Neutrophil (primary cell): ENCODE results near the gene GAK.

Source experiments
- H3K27ac ChIP-seq: fragments of 200-600 bp; sonication (generic); 2 replicates; pipeline ENCODE4 v1.5.1; 2016; ENCODE audit warnings: mild to moderate bottlenecking, moderate library complexity
- H3K27me3 ChIP-seq: fragments of 200-600 bp; sonication (generic); 2 replicates; pipeline ENCODE4 v1.6.0; 2016; ENCODE audit warnings: mild to moderate bottlenecking
- H3K36me3 ChIP-seq: fragments of 200-600 bp; sonication (generic); 2 replicates; pipeline ENCODE4 v1.5.1; 2017
- H3K4me1 ChIP-seq, 2 experiments: fragments of 200-600 bp in 1 of 2; sonication (generic) in 1 of 2; 1 replicate in 1 of 2; 2 replicates in 1 of 2; pipeline versions ENCODE4 v1.5.1 to v1.6.1; 2013 to 2016; ENCODE audit warnings: low read depth in 1 of 2, low read length in 1 of 2, mild to moderate bottlenecking in 1 of 2, moderate library complexity in 1 of 2; ENCODE audit not compliant: control insufficient read depth in 1 of 2, insufficient read depth in 1 of 2
- H3K4me3 ChIP-seq, 2 experiments: fragments of 200-600 bp in 1 of 2; sonication (generic) in 1 of 2; 1 replicate in 1 of 2; 2 replicates in 1 of 2; pipeline ENCODE4 v1.5.1; 2013 to 2016; ENCODE audit warnings: low read depth in 1 of 2, low read length in 1 of 2, mild to moderate bottlenecking in 1 of 2, moderate library complexity in 1 of 2
- H3K9me3 ChIP-seq: fragments of 200-600 bp; sonication (generic); 2 replicates; pipeline ENCODE4 v1.5.1; 2016
- TF ChIP-seq, protein P1 (sequence below): fragments of 200-600 bp; sonication (generic); IDR thresholded peaks from 2 replicates; pipeline ENCODE4 v1.5.1; 2016; ENCODE audit warnings: antibody characterized with exemption

GAK gene

DNA sequence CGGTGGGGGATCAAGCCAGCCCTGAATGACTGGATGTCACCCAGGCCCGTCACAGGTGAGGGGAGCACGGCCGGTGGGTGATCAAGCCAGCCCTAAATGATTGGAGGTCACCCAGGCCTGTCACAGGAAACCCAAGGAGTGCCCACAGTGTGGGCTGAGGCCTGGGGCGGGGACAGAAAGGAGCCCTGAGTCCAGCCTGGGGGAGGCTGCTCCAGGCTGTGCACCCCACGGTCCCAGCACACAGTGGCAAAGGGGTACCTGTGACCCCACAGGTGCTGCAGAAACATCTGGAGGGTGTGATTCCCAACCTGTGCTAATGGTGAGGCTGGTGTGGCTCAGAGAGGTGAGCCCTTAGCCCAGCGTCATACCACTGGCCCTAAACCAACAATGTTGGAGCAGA lies 100.0 kb downstream of the GAK start:
- H3K9me3 ChIP-seq: no peaks in the 10 kb centered on the region
- H3K27ac ChIP-seq: no peak overlapping the region
- H3K4me3 ChIP-seq: no peak overlapping the region
- TF ChIP-seq, protein P1, sequence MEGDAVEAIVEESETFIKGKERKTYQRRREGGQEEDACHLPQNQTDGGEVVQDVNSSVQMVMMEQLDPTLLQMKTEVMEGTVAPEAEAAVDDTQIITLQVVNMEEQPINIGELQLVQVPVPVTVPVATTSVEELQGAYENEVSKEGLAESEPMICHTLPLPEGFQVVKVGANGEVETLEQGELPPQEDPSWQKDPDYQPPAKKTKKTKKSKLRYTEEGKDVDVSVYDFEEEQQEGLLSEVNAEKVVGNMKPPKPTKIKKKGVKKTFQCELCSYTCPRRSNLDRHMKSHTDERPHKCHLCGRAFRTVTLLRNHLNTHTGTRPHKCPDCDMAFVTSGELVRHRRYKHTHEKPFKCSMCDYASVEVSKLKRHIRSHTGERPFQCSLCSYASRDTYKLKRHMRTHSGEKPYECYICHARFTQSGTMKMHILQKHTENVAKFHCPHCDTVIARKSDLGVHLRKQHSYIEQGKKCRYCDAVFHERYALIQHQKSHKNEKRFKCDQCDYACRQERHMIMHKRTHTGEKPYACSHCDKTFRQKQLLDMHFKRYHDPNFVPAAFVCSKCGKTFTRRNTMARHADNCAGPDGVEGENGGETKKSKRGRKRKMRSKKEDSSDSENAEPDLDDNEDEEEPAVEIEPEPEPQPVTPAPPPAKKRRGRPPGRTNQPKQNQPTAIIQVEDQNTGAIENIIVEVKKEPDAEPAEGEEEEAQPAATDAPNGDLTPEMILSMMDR: no peak
- H3K36me3 ChIP-seq: no peaks in the 10 kb centered on the region
- no peaks in the 10 kb centered on the region for H3K4me1 ChIP-seq
- peaks cover 44% of the 10 kb centered on the region for H3K27me3 ChIP-seq

DNA sequence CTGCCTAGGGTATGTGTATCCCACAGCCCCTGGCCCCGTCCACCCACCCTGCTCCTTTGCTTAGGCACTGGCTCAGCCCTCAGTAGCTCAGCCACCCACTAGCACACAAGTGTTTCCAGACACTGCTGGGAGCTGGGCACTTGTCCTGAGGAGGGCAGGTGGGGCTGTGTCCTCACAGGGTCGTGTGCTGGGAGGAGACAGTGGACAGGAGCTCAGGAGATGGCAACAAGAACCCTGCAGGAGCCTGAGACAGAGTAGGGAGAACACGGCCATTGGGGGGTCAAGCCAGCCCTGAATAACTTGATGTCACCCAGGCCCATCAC lies 100.7 kb downstream of the GAK start:
- Histone ChIP-seq H3K36me3 (no peaks in the 10 kb centered on the region), H3K27me3 (peaks cover 51% of the 10 kb centered on the region), H3K9me3 (no peaks in the 10 kb centered on the region), H3K4me1 (no peaks in the 10 kb centered on the region), H3K27ac (no peak overlapping the region), H3K4me3 (no peak overlapping the region)
- TF ChIP-seq, protein P1: no peak

DNA sequence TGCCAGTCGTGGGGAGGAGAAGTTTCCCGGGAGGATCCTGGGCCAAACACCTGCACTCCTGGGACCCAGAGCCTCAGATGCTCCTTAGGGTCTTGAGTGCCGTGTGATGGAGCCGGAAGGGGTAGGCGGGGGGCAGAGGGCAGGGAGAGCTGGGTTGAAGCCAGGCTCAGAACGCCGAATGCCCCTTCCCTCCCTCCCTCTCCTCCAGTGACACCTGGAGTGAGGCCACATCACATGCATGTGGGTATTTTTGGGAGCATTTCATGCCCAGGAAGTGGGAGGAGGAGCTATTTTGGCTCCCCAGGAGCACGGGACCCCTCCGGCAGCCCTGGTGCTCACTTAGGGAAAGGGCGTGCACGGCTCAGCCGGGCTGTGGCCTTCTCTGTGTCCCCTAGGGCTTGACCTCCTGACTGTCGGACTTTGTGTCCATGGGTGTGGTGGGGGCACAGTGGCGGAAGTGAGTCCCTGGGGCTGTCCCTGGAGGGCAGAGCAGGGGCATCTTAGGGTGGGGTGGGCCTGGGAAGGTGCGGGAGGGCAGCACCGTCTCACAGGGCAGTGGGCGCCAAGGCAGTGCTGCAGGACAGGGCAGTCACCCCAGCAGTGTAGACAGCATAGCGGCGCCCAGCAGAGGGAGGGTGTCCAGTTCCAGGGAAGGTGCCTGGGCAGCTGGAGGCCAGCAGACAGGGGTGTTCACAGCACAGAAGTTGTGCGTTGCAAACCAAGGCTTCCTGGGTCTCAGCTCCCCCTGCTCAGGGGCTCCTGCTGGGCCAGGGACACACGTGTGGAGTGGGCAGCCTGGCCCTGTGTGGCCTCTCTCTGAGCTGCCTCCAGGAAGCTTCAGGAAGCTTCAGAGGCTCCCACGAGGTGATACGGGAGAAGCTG lies 101.3 kb downstream of the GAK start:
- TF ChIP-seq, protein P1: no peak
- no peaks in the 10 kb centered on the region for H3K36me3 ChIP-seq
- no peak overlapping the region for H3K4me3 ChIP-seq
- no peaks in the 10 kb centered on the region for H3K9me3 ChIP-seq
- no peaks in the 10 kb centered on the region for H3K4me1 ChIP-seq
- peaks cover 54% of the 10 kb centered on the region for H3K27me3 ChIP-seq
- no peak overlapping the region for H3K27ac ChIP-seq

DNA sequence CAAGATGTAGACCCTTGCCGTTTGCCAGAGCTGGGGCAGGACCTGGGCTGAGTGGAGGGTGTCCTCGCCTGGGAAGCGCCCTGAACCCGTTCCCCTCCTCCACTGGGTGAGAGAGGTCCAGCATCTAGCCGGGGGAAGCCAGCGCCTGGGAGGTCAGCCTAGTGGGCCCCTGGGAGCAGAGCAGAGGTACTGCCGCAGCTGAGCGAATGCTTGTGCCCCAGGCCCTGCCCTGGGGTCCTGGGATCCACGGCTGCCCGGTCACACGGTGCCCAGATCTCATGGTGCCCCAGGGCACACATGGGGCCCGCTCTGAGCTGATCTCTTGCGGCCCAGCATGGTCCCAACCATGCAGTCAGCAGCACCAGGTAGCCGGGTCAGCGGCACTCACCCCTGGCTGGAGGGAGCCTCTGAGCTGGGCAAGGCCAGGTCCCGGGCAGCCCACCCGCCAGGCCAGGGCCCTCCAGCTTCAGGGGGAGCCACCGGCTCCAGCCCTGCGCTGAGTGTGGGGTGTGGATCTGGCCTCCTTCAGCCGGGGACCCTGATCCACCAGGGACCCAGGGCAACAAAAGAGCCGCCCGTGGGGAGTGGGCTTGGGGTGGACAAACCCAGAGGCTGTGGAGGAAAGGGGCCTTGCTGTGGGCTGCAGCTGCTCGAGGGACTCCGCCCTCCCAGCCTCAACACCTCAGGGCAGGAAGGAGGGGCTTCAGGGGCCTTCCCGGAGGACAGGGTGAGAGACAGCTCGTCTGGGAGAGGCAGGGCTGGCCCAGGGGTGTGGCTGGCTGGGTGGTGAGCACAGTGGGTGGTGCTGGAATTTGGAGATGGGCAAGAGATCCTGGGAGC lies 102.1 kb downstream of the GAK start:
- H3K9me3 ChIP-seq: no peaks in the 10 kb centered on the region
- peaks cover 0 to 3% of the 10 kb centered on the region in 2 experiments for H3K4me1 ChIP-seq
- H3K27ac ChIP-seq: no peak overlapping the region
- H3K4me3 ChIP-seq: no peak overlapping the region
- TF ChIP-seq, protein P1: no peak
- H3K27me3 ChIP-seq: peaks cover 63% of the 10 kb centered on the region
- H3K36me3 ChIP-seq: no peaks in the 10 kb centered on the region

DNA sequence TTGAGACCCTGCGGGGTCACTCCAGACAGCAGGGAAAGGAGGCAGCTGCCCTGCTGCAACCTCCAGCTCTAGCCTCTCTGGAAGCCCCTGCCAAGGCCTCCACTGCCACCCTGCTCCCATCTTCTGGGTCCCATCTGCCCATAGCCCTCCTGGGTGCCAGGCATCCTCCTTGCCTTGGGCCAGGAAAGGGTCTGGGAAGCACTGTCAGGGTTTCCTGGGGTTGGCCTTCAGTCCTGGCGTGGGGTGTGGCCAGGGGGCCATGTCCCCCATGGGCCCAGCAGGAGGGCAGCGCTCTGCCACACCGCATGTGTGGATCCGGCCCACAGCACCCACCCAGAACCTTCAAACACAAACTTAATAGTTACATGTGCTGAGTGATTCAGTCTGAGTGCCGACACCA lies 102.8 kb downstream of the GAK start:
- Histone ChIP-seq H3K9me3 (no peaks in the 10 kb centered on the region), H3K27me3 (peaks cover 70% of the 10 kb centered on the region), H3K27ac (no peak overlapping the region), H3K36me3 (no peaks in the 10 kb centered on the region), H3K4me3 (no peak overlapping the region), H3K4me1 (peaks cover 0 to 3% of the 10 kb centered on the region in 2 experiments)
- TF ChIP-seq, protein P1: no peak
